Neural progenitor cell (in vitro differentiated cells): Measurements from ENCODE around the gene ABCC10. TPM values are rescaled to one million over a fixed set of nuclear protein-coding genes. Genes with fewer than 3 reads are reported as not detected.

Experiments
- DNase-seq: peaks from one replicate; pipeline ENCODE4 v3.0.0-alpha.2; 2016; ENCODE audit warnings: low spot score
- H2AFZ ChIP-seq: fragments of 200-600 bp; sonication (generic); replicated peaks from 2 replicates; pipeline ENCODE4 v1.6.1; 2016; ENCODE audit warnings: antibody characterized with exemption
- H3F3A ChIP-seq: fragments of 200-600 bp; sonication (generic); 2 replicates; pipeline ENCODE4 v1.6.1; 2016; ENCODE audit warnings: antibody characterized with exemption, low read depth
- H3K27ac ChIP-seq: fragments of 200-600 bp; sonication (generic); 2 replicates; pipeline ENCODE4 v1.5.1; 2016; ENCODE audit warnings: mild to moderate bottlenecking
- H3K27me3 ChIP-seq: fragments of 200-600 bp; sonication (generic); 2 replicates; pipeline ENCODE4 v1.6.1; 2016; ENCODE audit warnings: mild to moderate bottlenecking, moderate library complexity
- H3K36me3 ChIP-seq: fragments of 200-600 bp; sonication (generic); 2 replicates; pipeline ENCODE4 v1.5.1; 2016
- H3K4me1 ChIP-seq: fragments of 200-600 bp; sonication (generic); 2 replicates; pipeline ENCODE4 v1.6.1; 2016; ENCODE audit warnings: mixed run types
- H3K4me2 ChIP-seq: fragments of 200-600 bp; sonication (generic); 2 replicates; pipeline ENCODE4 v1.6.1; 2016
- H3K4me3 ChIP-seq: fragments of 200-600 bp; sonication (generic); 2 replicates; pipeline ENCODE4 v1.5.1; 2016
- H3K79me2 ChIP-seq: fragments of 200-600 bp; sonication (generic); 2 replicates; pipeline ENCODE4 v1.6.1; 2016; ENCODE audit warnings: low read depth
- H3K9ac ChIP-seq: fragments of 200-600 bp; sonication (generic); 2 replicates; pipeline ENCODE4 v1.6.1; 2016
- H3K9me3 ChIP-seq: fragments of 200-600 bp; sonication (generic); 2 replicates; pipeline ENCODE4 v1.5.1; 2016; ENCODE audit warnings: low read depth
- H4K20me1 ChIP-seq: fragments of 200-600 bp; sonication (generic); 2 replicates; pipeline ENCODE4 v1.6.1; 2016; ENCODE audit warnings: low read depth
- H3K27ac Mint-ChIP-seq: 3 replicates; pipeline ENCODE4 v1.8.0; 2021; ENCODE audit warnings: mixed read lengths
- H3K27me3 Mint-ChIP-seq: 2 replicates; pipeline ENCODE4 v1.8.0; 2022; ENCODE audit warnings: low read depth, mild to moderate bottlenecking, inconsistent platforms, moderate library complexity, mixed read lengths; ENCODE audit not compliant: insufficient read depth
- H3K36me3 Mint-ChIP-seq: 3 replicates; pipeline ENCODE4 v1.8.0; 2021; ENCODE audit warnings: mixed read lengths
- H3K4me1 Mint-ChIP-seq: 3 replicates; pipeline ENCODE4 v1.8.0; 2021; ENCODE audit warnings: mixed read lengths
- H3K4me3 Mint-ChIP-seq: 3 replicates; pipeline ENCODE4 v1.8.0; 2021; ENCODE audit warnings: mild to moderate bottlenecking, moderate library complexity, mixed read lengths
- H3K9me3 Mint-ChIP-seq: 3 replicates; pipeline ENCODE4 v1.8.0; 2020; ENCODE audit warnings: mixed read lengths
- EZH2 ChIP-seq: fragments of 200-600 bp; sonication (generic); IDR thresholded peaks from 2 replicates; pipeline ENCODE4 v1.6.1; 2017; ENCODE audit warnings: antibody characterized with exemption, mild to moderate bottlenecking, moderate library complexity
- EZH2phosphoT487 ChIP-seq: fragments of 200-600 bp; sonication (generic); IDR thresholded peaks from 2 replicates; pipeline ENCODE4 v1.6.1; 2017; ENCODE audit warnings: antibody characterized with exemption
- total RNA-seq: library from RNA; depleted of rRNA; stranded (reverse); fragments of >200 nt; gene quantifications from 2 replicates; pipeline ENCODE4 v1.2.3, GENCODE V29; 2015; ENCODE audit warnings: low replicate concordance
- TF ChIP-seq, protein P1 (sequence below): fragments of 200-600 bp; sonication (generic); IDR thresholded peaks from 2 replicates; pipeline ENCODE4 v1.5.1; 2017; ENCODE audit warnings: antibody characterized with exemption, mild to moderate bottlenecking

The ABCC10 gene
- total RNA-seq, 1 donor from 2014 or later: 10.1 TPM

DNA sequence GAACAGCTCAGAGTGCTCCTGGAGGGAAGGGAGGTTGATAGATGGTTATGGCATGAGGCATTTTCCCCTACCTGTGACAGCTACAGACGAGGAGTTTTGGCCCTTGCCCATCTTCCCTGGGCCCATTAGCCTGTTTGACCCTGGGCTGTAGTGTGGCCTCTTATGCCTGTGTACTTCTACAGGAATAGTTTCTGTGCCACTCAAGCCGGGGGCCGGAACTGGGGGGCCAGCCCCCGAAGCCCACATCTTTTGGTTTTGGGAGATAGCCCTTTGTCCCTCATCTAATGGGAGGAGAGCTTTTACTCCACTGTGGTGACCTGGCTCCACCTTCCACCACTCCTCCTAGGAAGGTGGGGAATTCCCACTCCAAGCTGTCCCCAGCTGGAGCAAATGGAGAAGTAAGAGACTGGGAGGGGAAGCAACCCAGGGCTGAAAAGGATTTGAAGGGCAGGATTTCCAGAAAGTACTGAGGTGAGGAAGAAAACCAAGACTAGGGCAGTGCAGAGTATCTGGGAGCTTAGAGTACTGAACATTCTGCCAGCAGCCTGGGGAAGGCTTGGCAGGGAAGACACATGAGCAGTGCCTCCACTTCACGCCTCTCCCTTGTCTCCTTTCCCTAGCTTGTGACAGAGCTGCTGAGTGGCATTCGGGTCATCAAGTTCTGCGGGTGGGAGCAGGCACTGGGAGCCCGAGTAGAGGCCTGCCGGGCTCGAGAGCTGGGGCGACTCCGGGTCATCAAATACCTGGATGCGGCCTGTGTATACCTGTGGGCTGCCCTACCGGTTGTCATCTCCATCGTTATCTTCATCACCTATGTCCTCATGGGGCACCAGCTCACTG is 6.9 kb downstream of the ABCC10 start:
- Histone ChIP-seq H3K4me1 (no peaks in the 10 kb centered on the region), H3K9me3 (no peaks in the 10 kb centered on the region), H3K36me3 (no peaks in the 10 kb centered on the region), H3K27me3 (no peaks in the 10 kb centered on the region), H4K20me1 (no peaks in the 10 kb centered on the region), H3K4me2 (no peak overlapping the region), H3K27ac (no peak overlapping the region), H3F3A (no peaks in the 10 kb centered on the region), H3K4me3 (no peak overlapping the region), H3K79me2 (peaks cover 5% of the 10 kb centered on the region), H3K9ac (no peak overlapping the region), H2AFZ (no peak overlapping the region)
- Mint-ChIP-seq H3K36me3 (peaks cover 3% of the 10 kb centered on the region), H3K4me1 (peaks cover 8% of the 10 kb centered on the region), H3K9me3 (no peaks in the 10 kb centered on the region), H3K27me3 (peaks cover 2% of the 10 kb centered on the region), H3K4me3 (no peak overlapping the region), H3K27ac (no peak overlapping the region)
- no peak for DNase-seq
- TF ChIP-seq, protein P1, sequence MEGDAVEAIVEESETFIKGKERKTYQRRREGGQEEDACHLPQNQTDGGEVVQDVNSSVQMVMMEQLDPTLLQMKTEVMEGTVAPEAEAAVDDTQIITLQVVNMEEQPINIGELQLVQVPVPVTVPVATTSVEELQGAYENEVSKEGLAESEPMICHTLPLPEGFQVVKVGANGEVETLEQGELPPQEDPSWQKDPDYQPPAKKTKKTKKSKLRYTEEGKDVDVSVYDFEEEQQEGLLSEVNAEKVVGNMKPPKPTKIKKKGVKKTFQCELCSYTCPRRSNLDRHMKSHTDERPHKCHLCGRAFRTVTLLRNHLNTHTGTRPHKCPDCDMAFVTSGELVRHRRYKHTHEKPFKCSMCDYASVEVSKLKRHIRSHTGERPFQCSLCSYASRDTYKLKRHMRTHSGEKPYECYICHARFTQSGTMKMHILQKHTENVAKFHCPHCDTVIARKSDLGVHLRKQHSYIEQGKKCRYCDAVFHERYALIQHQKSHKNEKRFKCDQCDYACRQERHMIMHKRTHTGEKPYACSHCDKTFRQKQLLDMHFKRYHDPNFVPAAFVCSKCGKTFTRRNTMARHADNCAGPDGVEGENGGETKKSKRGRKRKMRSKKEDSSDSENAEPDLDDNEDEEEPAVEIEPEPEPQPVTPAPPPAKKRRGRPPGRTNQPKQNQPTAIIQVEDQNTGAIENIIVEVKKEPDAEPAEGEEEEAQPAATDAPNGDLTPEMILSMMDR: no peak
- TF ChIP-seq EZH2phosphoT487: no peak
- TF ChIP-seq EZH2: no peak

DNA sequence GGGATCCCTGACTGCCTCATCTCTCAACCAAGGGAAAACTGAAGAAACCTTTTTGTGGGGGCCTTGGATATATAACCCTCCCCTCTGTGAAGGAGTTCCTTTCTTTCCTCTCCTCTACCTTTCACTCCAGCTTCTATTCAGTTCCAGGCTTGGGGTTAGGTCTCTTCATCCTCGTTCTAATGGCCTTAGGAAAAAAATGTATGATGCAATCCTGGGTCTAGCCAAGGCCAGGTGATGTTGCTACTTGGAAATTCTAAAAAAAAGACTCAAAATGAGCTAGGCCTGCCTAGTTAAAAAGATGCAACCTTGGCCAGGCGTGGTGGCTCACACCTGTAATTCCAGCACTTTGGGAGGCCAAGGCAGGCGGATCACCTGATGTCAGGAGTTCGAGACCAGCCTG is 7.6 kb downstream of the ABCC10 start:
- Histone ChIP-seq H3F3A (no peaks in the 10 kb centered on the region), H3K27me3 (no peaks in the 10 kb centered on the region), H2AFZ (no peak overlapping the region), H3K4me3 (no peak overlapping the region), H3K79me2 (no peaks in the 10 kb centered on the region), H3K27ac (no peak overlapping the region), H3K4me2 (no peak overlapping the region), H3K36me3 (no peaks in the 10 kb centered on the region), H3K9ac (no peak overlapping the region), H3K4me1 (no peaks in the 10 kb centered on the region), H3K9me3 (no peaks in the 10 kb centered on the region), H4K20me1 (no peaks in the 10 kb centered on the region)
- TF ChIP-seq EZH2: no peak
- H3K27me3 Mint-ChIP-seq: peaks cover 2% of the 10 kb centered on the region
- H3K9me3 Mint-ChIP-seq: no peaks in the 10 kb centered on the region
- DNase-seq: no peak
- H3K4me1 Mint-ChIP-seq: peaks cover 8% of the 10 kb centered on the region
- peaks cover 3% of the 10 kb centered on the region for H3K36me3 Mint-ChIP-seq
- H3K27ac Mint-ChIP-seq: no peak overlapping the region
- H3K4me3 Mint-ChIP-seq: no peak overlapping the region

- no peaks in the 10 kb centered on the region for H3F3A ChIP-seq
- DNase-seq: no peak
- no peak overlapping the region for H3K4me3 Mint-ChIP-seq
- no peak overlapping the region for H3K4me3 ChIP-seq
- no peaks in the 10 kb centered on the region for H3K79me2 ChIP-seq
- H4K20me1 ChIP-seq: no peaks in the 10 kb centered on the region
- TF ChIP-seq, protein P1: no peak
- TF ChIP-seq EZH2phosphoT487: no peak
- no peak for TF ChIP-seq EZH2
- H3K9me3 ChIP-seq: no peaks in the 10 kb centered on the region
- H3K36me3 ChIP-seq: no peaks in the 10 kb centered on the region
- no peaks in the 10 kb centered on the region for H3K9me3 Mint-ChIP-seq
- H3K36me3 Mint-ChIP-seq: peaks cover 3% of the 10 kb centered on the region
- no peak overlapping the region for H2AFZ ChIP-seq
- no peak overlapping the region for H3K27ac ChIP-seq
- no peaks in the 10 kb centered on the region for H3K27me3 ChIP-seq
- no peak overlapping the region for H3K27ac Mint-ChIP-seq
- H3K4me2 ChIP-seq: no peak overlapping the region
- peaks cover 8% of the 10 kb centered on the region for H3K4me1 Mint-ChIP-seq
- H3K27me3 Mint-ChIP-seq: peaks cover 2% of the 10 kb centered on the region
- H3K4me1 ChIP-seq: no peaks in the 10 kb centered on the region
- H3K9ac ChIP-seq: peak overlapping the region; percentile 22
Measured at GRCh38 chr6:43435682-43436437, 8.5 kb downstream of the ABCC10 start.
